ENCODE results near the gene CLCA4.

DNA sequence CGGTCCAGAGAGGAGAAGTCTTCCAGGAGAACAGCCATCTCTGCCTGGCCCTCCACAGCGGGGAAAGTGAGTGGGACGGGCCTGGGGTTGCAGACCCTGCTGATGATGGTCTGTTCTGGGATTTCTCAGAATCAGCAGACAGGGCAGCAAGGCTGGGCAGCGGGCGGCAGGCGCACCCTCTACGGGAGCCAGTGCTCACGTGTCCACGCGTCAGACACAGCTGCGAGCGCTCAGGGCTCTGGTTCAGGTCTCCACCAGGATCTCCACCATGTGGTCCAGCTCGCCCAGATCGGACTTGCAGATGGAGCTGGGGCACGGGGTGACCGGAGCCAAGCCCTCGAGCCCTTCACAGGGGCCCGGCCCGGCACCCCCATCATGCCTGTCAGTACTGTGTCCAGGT lies 5.5 kb downstream of the CLCA4 start:
- no peak for TF ChIP-seq POLR2A (IDR thresholded peaks at IDR 0.05; ENCODE audit: low read depth, low read length)
- TF ChIP-seq POLR2AphosphoS5 (IDR thresholded peaks at IDR 0.05; ENCODE audit: low read depth, low read length) = no peak
- no peak for TF ChIP-seq TAF1 (IDR thresholded peaks at IDR 0.05; ENCODE audit: low read depth, low read length)
- TF ChIP-seq SPI1 (IDR thresholded peaks at IDR 0.05; ENCODE audit: low read depth, low read length) = no peak
- TF ChIP-seq POU2F2 (IDR thresholded peaks at IDR 0.05; ENCODE audit: low read depth, low read length) = no peak
- TF ChIP-seq PAX5 (IDR thresholded peaks at IDR 0.05; ENCODE audit: insufficient read depth, low read length, severe bottlenecking) = no peak
